AG08395 (cell line): ENCODE measurements around the gene MXRA7.
"Not testable (repeated sequence)": the region's sequence is repeated elsewhere in the genome, so short reads cannot be mapped to it uniquely, and the experiment has no call there.

ENCODE experiments used
- DNase-seq: peaks from one replicate; pipeline ENCODE4 v3.0.0; 2012; ENCODE audit warnings: mixed read lengths, low spot score

The MXRA7 gene

DNA sequence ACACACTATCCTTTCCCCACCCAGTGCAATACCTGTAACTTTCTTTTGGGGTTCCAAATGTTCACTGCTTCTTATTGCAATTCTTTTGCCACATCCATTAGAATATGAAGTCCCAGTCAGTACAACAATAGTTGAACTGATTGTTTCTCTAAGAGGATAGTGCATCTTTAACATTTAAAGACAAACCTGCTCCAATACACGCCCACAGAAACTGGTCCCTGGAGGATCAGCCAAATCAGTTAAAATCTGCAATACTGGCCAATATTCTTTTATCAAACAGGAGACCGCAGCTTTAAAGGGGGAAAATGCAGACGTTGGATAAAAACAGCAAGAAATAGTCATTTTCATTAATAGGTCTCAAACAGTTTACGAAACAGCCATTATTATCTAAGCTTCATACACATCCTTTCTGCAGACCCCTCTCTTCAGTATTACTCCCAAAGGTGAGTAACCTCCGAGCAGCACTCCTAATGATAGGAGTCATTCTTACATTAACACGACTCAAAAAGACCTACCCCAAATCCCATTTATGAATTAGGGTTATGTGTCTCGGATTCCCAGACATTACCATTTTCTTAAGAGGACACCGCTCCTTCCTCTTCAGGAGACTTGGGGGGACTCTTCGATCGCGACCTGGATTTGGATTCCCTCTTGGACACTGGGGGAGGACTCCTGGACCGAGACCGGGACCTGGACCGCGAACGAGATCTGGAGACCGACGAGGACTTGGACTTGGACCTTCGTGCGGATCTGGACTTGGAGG, 25.0 kb upstream of the MXRA7 start:
- no peak for DNase-seq

DNA sequence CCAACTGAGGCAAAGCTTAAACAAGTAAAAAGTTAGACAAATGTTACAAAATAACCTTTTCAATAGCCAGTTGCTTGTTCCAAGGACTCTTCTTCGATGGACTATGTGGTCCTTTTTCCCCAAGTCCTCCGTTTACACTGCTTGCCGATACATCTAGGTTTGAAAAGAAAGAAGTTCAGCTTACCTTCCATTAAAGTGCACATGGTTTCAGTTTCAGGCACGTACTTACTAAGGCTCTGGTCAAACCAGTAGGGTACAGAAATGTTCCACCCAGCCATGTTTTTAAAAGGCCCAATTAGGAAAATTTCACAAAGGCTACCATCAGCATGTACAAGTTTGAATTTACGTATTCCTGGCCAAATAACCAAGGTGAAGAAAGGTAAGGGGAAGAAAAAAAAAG, 24.2 kb upstream of the MXRA7 start:
- no peak for DNase-seq

DNA sequence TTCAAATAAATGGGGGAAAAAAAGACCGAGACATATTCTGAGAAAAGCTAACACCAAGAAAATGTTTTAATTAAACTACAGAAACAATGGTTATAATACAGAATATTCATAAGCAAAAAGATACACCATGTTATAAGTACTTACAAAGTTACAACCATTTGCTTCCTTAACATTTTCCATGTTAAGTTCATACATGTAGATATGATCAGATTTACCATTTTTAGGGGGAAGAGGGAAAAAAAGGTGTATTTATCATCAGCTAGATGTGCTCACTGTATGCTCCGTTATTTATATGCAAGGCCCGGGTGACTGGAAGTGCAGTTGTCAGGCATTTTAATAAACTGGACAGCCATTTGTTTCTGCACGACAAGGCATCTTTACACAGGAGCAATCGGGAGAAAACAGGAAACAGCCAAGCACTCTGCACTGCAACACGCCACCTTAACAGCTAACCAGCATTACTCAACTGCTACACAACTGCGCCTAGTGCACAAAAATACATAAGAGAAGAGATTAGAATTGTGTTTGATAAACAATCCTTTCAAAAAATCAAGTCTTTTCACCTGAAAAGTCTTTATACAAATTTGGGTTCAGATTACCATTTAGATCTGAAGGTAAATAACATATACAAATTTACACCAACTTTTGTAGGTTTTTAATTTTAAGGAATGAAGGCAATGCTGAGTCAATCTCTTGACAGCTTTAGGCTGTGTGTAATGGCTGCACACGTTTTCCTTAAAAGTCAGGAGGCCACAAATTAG, 23.5 kb upstream of the MXRA7 start:
- DNase-seq: no peak

DNA sequence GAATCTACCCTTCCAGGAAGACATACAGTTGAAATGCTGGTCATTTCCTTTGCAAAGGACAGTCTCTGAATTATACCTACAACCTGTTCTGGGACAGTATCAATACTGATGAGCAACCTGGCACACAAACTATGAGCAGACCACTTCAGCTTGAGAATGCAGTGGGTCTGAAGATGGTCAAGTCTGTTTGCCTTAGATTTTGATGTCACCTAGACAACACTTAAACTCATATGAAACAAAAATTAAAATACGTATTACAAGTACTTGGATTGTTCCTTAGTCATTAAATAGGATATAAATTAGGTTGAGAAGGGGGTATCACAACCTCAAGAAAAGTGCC, 22.8 kb upstream of the MXRA7 start:
- no peak for DNase-seq

DNA sequence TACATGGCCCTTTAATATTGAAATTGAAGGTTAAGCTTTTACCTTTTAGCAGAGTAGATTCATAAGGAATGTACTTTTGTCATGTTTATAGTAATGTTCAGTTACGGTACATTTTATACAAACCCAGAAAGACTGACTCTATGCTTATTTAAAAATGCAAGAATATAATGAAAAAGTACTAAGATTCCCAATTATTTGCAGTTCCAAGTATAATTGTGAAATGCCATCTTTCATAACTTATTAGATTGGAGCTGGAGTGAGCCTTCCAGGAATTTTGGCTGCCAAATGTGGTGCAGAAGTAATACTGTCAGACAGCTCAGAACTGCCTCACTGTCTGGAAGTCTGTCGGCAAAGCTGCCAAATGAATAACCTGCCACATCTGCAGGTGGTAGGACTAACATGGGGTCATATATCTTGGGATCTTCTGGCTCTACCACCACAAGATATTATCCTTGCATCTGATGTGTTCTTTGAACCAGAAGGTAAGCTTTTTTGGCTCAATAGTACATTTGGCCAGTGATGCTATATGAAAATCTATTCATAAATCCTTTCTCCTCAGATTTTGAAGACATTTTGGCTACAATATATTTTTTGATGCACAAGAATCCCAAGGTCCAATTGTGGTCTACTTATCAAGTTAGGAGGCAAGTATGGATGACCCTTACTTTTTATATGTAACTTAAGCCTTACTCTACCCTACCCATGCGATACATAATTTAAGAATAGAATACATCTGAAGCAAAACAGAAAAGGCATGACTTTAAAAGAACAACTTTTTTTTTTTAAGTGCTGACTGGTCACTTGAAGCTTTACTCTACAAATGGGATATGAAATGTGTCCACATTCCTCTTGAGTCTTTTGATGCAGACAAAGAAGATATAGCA, 22.2 kb upstream of the MXRA7 start:
- no peak for DNase-seq

DNA sequence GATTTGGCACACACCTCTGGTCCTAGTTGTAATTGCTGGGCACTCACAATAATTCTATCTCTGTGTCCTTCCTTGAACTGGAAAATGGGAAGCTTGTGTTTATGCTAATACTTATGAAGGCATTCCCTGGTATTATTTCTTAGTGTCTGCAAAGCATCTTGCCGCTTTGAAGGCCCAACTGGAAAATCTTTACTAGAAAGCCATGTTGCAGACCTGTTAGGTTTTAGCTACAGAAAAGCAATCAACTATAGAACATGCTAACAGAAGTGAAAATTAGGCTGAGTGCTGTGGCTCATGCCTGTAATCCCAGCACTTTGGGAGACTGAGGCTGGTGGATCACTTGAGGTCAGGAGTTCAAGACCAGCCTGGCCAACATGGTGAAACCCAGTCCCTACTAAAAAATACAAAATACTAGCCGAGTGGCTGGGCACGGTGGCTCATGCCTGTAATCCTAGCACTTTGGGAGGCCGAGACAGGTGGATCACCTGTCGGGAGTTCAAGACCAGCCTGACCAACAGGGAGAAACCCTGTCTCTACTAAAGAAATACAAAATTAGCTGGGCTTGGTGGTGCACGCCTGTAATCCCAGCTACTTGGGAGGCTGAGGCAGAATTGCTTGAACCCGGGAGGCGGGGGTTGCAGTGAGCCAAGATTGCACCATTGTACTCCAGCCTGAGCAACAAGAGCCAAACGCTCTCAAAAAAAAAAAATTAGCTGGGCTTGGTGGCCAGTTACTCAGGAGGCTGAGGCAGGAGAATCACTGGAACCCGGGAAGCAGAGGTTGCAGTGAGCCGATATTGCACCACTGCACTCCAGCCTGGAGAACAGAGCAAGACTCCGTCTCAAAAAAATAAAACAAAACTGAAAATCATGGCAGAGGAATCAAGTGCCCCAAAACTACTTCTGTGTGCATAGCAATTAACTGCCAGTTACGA, 21.3 kb upstream of the MXRA7 start:
- DNase-seq: not testable (repeated sequence)

DNA sequence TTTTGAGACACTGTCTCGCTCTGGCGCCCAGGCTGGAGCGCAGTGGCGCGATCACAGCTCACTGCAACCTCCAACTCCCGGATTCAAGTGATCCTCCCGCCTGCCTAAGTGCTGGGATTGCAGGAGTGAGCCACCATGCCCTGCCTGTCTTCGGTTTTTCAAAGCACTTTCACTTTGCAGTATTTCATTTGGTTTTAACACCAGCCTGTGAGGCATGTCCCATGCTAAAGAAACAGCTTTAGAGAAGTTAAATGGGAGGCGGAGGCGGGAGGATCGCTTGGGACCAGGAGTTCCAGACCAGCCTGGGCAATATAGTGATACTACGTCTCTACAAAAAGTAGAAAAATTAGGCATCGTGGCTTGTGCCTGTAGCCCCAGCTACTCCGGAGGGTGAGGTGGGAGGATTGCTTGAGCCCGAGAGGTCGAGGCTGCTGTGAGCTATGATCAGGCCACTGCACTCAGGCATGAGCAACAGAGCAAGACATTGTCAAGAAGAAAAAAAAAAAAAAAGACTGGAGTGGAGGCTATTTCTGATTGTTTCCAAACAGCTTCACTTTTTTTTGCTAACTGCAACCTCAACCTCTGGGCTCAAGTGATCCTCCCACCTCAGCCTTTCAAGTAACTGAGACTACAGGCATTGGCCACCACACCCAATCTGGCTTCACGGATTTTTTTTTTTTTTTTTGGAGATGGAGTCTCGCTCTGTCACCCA, 17.1 kb upstream of the MXRA7 start:
- no peak for DNase-seq

DNA sequence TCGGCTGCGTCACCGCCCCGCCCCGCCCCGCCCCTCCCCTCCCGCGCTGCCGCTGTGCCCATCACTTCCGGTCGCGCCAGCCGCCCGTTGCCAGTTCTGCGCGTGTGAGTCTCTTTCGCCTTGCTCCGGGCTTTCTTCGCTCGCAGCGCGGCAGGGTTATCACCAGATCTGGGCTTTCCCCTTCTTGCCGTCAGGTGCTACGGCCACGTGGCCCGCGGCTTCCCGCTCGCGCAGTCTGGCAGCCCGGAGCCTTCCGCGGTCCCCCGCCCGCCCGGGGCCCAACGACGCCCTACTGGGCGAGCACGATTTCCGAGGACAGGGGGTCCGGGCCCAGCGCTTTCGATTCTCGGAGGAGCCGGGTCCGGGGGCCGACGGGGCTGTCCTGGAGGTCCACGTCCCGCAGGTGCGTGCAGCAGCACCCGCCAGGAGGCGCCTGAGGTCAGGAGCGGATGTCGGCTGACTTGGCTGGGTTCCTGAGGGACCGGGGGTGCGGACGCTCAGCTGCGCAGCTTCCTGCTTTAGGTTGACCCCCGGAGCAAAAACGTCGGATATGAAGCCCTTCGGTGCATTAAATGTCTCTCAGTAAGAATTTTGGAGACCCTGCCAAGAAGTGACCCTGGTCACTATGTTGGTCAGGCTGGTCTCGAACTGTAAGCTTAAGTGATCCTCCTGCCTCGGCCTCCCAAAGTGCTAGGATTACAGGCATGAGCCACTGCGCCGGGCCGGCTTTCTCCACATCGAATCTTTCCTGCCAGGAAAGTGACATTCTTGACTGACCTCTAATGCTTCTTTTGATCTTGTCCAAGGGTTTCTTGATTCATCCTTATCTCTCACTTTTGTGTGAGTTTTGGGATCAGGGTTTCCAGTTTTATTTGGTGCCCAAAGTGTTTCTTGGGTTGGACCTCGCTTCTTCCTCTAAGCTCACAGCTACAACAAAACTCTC, 16.3 kb upstream of the MXRA7 start, which contains the start of gene METTL23:
TSS of gene METTL23 (plus strand) at position 64 of the 943 bp plus-strand sequence. CDS start 2,872 bp downstream, outside the sequence.
- peak; percentile 75 for DNase-seq

DNA sequence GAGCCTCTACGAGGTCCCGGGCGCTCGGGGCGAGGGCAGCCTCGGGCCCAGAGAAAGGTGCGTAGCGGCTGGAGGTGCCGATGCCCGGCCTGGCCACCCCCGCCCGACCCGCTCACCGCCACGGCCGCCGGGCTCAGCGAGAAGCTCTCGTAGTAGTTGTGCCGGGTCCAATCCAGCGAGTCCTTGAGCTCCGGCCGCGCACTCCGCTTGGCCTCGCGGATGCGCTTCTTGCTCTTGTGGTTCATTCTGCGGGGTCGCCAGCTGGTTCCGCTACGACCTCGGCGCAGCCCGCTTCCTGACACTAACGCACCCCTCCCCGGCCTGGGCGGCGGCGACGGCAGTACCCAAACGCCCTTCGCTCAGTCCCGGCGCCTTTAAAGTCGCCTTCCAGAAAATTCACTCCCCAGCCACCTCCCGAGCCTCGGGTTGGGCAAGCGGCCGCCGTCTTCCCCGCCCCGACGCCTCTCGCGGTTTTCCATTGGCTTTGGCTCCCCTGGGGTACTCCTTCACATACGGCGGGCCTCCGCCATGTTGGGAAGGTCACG, 15.5 kb upstream of the MXRA7 start, which contains the start of gene JMJD6:
TSS of gene JMJD6 (minus strand) at position 376 of the 545 bp plus-strand sequence. CDS start at position 245, 131 bp downstream.
- DNase-seq: peak; percentile 95

DNA sequence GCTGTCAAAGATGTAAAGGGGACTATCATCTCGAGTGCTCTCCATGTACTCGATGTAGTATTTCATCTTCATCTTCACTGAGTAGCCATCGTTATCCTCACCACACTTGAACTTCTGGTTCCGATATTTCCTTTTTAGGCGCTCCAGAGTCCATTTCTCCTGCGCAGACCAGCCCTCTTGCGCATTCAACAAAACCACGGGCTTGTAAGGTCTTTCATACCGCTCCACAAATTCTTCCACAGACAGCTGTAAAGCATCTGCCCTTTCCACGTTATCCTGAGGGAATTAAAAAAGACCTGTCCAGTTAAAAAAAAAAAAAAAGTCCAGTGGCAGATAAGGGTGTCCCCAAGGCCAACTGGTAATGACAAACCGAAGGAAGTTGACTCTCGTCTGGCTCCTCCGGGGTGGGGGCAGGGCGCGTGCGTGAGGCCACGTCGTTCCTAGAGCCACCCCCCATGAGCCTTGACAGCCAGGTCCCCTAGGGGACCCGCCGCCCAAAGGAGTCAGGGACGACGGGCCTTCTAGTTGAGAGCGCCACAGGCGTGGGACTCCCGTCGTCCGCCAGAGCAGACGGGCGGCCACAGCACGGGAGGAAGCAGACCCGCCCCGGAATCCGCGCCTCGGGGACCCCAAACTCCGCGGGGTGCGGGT, 14.9 kb upstream of the MXRA7 start:
- DNase-seq: peak; percentile 48

DNA sequence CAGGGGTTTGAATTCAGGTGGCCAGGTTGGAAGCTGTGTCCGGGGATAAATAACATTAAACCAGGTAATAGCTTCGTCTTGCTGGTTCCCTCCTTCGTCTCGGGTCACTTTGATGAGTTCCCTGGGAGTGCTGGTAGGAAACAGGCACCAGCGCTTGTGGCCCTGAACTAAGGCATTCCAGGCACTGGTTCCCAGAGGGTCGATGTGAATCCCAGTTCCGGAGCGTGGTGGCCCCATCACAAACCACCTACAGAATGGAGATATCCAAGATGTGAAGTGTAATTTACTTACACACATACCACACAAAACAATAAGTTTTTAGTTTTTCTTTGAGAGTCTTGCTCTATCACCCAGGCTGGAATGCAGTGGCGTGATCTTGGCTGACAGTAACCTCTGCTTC, 13.0 kb upstream of the MXRA7 start:
- no peak for DNase-seq

DNA sequence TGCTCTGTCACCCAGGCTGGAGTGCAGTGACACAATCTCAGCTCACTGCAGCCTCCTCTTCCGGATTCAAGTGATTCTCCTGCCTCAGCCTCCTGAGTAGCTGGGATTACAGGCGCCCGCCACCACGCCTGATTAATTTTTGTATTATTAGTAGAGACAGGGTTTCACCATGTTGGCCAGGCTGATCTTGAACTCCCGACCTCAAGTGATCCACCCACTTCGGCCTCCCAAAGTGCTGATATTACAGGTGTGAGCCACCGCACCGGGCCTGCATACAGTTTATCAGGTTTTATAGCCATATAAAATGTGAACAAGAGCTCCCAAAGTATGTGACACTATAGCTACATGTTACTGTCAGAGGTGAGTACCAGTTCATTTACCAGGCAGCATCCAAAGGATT, 12.2 kb upstream of the MXRA7 start:
- DNase-seq: not testable (repeated sequence)

DNA sequence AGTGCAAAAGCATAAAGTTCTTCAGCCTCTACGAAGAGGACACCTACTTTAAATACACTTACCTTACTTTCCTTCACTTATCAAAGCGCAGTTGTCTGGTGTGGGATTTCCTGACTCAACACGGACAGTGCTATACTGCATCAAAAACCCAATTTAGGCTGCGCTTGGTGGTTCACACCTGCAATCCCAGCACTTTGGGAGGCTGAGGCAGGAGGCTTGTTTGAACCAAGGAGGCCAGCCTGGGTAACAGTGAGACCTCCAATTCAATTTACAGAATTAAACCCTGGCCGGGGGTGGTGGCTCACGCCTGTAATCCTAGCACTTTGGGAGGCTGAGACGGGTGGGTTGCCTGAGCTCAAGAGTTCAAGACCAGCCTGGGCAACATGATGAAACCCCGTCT, 11.5 kb upstream of the MXRA7 start:
- no peak for DNase-seq

DNA sequence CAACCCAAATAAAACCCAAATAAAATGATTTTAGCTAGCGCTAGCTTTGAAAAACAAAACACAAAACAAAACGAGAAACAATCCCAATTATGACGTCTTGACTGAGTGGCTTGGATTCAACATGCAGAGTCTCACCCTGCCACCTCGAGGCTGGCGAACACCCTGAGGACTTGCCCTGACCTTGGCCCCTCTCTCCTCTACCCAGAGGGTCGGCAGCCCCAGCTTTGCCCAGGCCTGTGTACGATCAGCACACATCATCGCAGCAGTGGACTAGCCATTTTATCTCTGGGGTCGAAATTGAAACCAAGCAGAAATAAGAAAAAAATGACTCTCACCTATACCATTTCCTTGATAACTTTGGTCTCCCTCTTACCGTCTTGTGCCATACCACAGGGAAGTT, 10.7 kb upstream of the MXRA7 start:
- no peak for DNase-seq

DNA sequence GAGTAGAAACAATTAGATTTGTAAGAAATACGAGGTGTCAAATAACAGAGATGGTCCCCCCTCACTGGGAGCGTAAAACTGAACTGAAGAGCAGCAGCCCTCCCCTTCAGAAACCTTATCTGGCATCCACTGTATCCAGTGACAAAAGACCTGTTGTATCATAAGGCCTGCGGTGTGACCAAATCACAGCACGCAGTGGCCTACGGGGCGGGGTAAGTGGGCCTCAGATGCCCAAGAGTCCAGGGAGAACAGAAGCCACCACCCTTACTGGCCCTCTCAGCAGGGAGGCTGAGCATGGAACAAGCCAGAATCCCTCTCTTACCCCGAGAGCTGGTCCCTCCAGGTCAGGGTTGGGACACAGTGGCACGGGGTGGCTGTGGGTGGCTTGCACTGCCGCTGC, 10.2 kb upstream of the MXRA7 start:
- DNase-seq: no peak

DNA sequence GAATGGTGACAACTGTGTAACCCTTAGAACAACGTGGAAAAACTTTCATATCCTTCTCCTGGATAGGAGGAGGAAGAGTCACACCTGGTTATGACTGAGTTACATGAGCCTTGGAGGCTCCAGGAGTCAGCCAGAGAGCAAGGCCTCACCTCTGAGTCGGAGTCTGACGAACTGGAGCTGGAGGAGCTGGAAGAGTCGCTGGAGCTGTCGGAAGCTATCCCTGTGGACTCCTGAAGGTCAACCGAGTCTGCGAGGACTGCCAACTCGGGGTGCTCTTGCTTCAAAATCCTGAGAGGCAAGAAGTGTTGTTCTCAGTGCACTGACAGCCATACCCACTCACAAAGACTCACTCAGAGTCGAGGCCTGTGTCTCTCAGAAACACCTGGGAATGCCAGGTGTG, 9.4 kb upstream of the MXRA7 start:
- no peak for DNase-seq

DNA sequence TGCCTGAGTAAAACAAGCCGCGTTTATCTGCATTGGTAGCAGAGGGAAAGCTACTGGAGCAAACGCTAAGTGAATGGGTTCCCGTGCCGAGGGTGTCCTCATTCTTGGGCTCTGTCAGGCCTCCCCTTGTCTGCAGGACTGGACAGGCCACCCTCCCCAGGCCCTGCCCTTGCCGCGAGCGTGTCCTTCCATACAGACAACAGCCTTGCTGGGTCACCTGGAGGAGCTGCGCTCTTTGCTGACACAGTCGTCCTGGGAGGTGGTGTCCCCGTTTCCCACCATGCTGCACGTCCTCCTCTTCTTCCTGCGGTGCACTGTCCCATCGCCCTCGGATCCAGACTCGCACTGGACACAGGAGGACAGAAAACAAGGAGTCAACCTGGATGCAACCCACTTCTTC, 7.8 kb upstream of the MXRA7 start:
- DNase-seq: no peak

DNA sequence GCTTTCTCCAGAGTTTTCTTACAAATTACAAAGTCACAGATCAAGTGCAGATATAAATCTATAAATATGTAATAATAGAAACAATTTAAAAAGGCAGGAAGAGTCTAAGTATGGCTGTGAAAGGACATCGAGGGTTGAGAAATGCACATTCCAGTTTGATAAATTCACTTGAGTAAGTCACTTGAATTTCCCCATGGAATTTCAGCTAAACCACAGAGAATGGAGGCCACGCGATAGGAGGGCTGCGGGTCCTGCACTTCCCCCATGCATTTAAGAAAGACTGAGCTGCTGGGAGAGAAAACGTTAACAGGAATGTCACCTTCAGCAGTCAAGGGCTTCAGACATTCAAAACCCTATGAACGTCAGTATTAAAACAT, 6.1 kb upstream of the MXRA7 start:
- DNase-seq: peak; percentile 83
